Brain microvascular endothelial cell (primary cell): ENCODE results near the gene NDUFA8.

Source experiments
- DNase-seq: peaks from one replicate; pipeline ENCODE4 v3.0.0-alpha.2; 2020
- H3K27ac ChIP-seq: fragments of 250-450 bp; sonication (Bioruptor Pico); 2 replicates; pipeline ENCODE4 v1.5.1; 2020; ENCODE audit warnings: mild to moderate bottlenecking, moderate library complexity
- H3K27me3 ChIP-seq: fragments of 250-450 bp; sonication (Bioruptor Pico); replicated peaks from 2 replicates; pipeline ENCODE4 v1.5.1; 2020; ENCODE audit warnings: mild to moderate bottlenecking
- H3K36me3 ChIP-seq: fragments of 250-450 bp; sonication (Bioruptor Pico); replicated peaks from 2 replicates; pipeline ENCODE4 v1.5.1; 2020; ENCODE audit warnings: mild to moderate bottlenecking
- H3K4me3 ChIP-seq: 2 replicates; pipeline ENCODE4 v1.5.1; 2011; ENCODE audit warnings: low read depth, mild to moderate bottlenecking, control low read depth, low read length, moderate library complexity
- in situ Hi-C: cut with HindIII; loops from 2 replicates; pipeline ENCODE4 v1.10.0; 2017; ENCODE audit warnings: low sequenced_read_pairs, low pct_ligation_motif_present
- TF ChIP-seq, protein P1 (sequence below): IDR thresholded peaks from 2 replicates; pipeline ENCODE4 v1.5.1; 2011; ENCODE audit warnings: low read depth, mild to moderate bottlenecking, moderate library complexity, low read length, control low read depth, inconsistent platforms; ENCODE audit errors: missing control alignments

The NDUFA8 gene

GRCh38 chr9:122125509-122126330 is 33.9 kb downstream of the NDUFA8 start:
- Histone ChIP-seq H3K36me3 (no peaks in the 10 kb centered on the region), H3K27me3 (no peaks in the 10 kb centered on the region), H3K27ac (no peak overlapping the region), H3K4me3 (peak overlapping the region; percentile 52)
- DNase-seq = peak; percentile 7
- in situ Hi-C loops = no loop called here
- TF ChIP-seq, protein P1, sequence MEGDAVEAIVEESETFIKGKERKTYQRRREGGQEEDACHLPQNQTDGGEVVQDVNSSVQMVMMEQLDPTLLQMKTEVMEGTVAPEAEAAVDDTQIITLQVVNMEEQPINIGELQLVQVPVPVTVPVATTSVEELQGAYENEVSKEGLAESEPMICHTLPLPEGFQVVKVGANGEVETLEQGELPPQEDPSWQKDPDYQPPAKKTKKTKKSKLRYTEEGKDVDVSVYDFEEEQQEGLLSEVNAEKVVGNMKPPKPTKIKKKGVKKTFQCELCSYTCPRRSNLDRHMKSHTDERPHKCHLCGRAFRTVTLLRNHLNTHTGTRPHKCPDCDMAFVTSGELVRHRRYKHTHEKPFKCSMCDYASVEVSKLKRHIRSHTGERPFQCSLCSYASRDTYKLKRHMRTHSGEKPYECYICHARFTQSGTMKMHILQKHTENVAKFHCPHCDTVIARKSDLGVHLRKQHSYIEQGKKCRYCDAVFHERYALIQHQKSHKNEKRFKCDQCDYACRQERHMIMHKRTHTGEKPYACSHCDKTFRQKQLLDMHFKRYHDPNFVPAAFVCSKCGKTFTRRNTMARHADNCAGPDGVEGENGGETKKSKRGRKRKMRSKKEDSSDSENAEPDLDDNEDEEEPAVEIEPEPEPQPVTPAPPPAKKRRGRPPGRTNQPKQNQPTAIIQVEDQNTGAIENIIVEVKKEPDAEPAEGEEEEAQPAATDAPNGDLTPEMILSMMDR = no peak

DNA sequence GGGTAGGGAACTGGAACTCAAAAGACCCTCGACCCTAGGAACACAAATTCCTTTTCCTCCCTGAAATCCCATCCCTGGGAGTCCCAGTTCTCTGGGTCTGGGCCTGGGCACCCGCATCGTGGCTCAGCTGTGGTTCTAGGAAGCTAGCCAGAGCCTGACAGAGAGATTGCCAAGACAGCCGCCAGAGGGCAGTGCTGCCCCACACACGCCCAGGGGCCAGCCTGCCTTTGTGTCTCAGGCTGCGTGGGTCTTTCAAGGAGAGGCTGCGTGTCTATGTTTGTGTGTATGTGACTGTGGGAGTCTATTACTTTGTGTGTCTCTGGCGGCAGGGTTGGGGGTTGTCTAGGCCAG is 34.4 kb downstream of the NDUFA8 start:
- Histone ChIP-seq H3K27ac (no peak overlapping the region), H3K4me3 (no peak overlapping the region), H3K27me3 (no peaks in the 10 kb centered on the region), H3K36me3 (no peaks in the 10 kb centered on the region)
- in situ Hi-C loops = no loop called here
- TF ChIP-seq, protein P1 = peak; percentile 98
- DNase-seq = peak; percentile 73

GRCh38 chr9:122124528-122124927 is 35.1 kb downstream of the NDUFA8 start:
- Histone ChIP-seq H3K4me3 (no peak overlapping the region), H3K36me3 (no peaks in the 10 kb centered on the region), H3K27me3 (no peaks in the 10 kb centered on the region), H3K27ac (no peak overlapping the region)
- TF ChIP-seq, protein P1 = no peak
- DNase-seq = no peak
- in situ Hi-C loops = no loop called here

GRCh38 chr9:122124048-122124447 is 35.5 kb downstream of the NDUFA8 start:
- H3K4me3 ChIP-seq = no peak overlapping the region
- TF ChIP-seq, protein P1 = no peak
- no peak overlapping the region for H3K27ac ChIP-seq
- no peak for DNase-seq
- no peaks in the 10 kb centered on the region for H3K36me3 ChIP-seq
- in situ Hi-C loops = no loop called here
- H3K27me3 ChIP-seq = no peaks in the 10 kb centered on the region

- TF ChIP-seq, protein P1 = peak; percentile 100
- Histone ChIP-seq H3K27ac (no peak overlapping the region), H3K4me3 (no peak overlapping the region), H3K36me3 (no peaks in the 10 kb centered on the region), H3K27me3 (no peaks in the 10 kb centered on the region)
- in situ Hi-C loops = no loop called here
- DNase-seq = peak; percentile 69
These were observed 36.5 kb downstream of the NDUFA8 start for GRCh38 chr9:122122903-122123632.

- H3K27me3 ChIP-seq = no peaks in the 10 kb centered on the region
- no peak overlapping the region for H3K27ac ChIP-seq
- TF ChIP-seq, protein P1 = no peak
- no peaks in the 10 kb centered on the region for H3K36me3 ChIP-seq
- in situ Hi-C loops = no loop called here
- DNase-seq = no peak
- no peak overlapping the region for H3K4me3 ChIP-seq
These were observed 37.1 kb downstream of the NDUFA8 start for GRCh38 chr9:122122468-122122867.
